GM12891 (cell line): ENCODE data around the gene HYLS1.

Experiments
- POLR2A ChIP-seq: IDR thresholded peaks from 2 replicates; pipeline ENCODE4 v1.6.1; 2011; ENCODE audit warnings: low read depth, low read length, control low read depth
- POLR2AphosphoS5 ChIP-seq: IDR thresholded peaks from 2 replicates; pipeline ENCODE4 v1.6.1; 2011; ENCODE audit warnings: low read depth, low read length, control low read depth
- TAF1 ChIP-seq: IDR thresholded peaks from 2 replicates; pipeline ENCODE4 v1.6.1; 2011; ENCODE audit warnings: low read depth, low read length, control low read depth

DNA sequence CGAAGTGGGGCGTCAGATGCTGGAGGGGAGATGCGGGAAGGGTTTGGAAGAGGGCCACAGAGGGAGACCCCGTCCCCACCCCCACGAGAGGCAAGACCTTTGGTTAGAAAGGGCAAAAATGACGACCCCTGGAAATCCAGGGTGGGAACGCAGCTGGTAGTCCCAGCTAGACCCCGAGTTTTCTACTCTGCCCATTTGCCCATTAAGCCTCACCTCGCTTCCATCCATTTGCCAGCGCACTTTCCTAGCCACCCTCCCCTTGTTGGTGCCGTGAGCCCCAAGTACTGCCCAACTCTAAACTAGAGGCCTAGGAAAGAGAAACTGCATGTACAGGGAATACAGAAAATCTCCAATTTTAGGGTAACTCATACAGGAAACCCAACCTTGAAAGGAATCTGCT is 17.2 kb downstream of the HYLS1 start:
- no peak for TF ChIP-seq POLR2A
- no peak for TF ChIP-seq POLR2AphosphoS5
- TF ChIP-seq TAF1, result no peak
